Activated CD8-positive, alpha-beta memory T cell treated with anti-CD3 and anti-CD28 coated beads for 4 hours (primary cell): ENCODE measurements around the gene RPS17.
"Not testable (repeated sequence)": the region's sequence is repeated elsewhere in the genome, so short reads cannot be mapped to it uniquely, and the experiment has no call there.

Experiments
- DNase-seq, 2 donors: peaks; one replicate each; pipeline ENCODE4 v3.0.0-alpha.2; 2020; ENCODE audit warnings: low read depth in 2 of 2

RPS17 gene

DNA sequence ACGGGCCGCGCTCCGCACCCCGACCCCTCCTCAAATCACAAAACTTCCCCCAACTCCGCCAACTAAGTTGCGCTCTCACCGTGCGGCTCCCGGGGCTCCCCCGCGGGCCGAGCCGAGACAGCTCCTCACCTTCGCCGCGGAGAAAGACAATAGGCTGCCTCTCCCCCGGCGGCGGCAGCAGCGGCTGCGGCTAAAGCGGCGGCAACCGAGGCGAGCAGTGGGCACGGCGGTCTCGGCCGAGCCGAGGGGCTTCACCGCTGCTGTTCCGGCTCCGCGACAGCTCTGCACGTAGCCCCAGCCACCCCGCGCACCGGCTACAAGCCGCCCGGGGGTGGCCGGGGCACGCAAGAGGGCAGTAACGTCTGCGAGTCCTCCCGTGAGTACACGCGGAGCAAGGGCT, 26.7 kb downstream of the RPS17 start:
- DNase-seq = not testable (repeated sequence)

DNA sequence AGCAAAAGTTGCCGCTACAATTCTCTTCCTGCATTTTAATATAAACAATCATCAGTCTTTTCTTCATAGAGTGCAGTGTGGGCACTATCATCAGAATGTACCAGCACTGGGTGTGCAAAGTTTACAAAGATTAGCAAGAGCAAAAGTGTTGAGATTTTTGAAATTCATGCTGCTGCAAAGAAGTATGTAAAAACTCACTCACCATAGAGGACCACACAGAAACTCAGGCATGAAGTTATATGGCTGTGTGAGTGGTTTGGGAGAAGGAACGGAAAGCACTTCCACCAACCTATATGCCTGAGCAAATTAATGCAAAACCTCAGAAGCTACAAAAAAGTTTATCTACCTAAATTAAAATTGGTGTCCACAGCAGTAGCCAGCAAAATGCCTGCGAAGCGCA, 32.6 kb downstream of the RPS17 start:
- not testable (repeated sequence) for DNase-seq

DNA sequence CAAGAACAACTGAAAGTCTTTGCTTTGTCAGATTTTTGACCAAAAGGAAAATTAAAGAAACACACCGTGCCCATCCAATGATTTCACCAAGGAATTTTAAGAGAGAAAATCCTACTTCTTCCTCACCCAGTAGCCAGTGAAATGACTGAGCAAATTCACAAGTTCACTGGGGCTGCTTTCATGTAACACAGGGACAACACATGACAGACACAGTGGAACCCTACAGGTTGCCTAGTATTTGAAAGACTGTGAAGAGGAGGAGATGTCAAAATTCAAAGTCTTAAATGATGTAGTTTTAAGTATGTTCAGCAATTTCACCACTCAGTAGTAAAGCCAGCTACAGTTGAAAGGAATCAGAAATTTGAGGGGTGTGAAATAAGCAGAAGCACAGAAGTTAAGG, 33.2 kb downstream of the RPS17 start:
- DNase-seq = not testable (repeated sequence)

DNA sequence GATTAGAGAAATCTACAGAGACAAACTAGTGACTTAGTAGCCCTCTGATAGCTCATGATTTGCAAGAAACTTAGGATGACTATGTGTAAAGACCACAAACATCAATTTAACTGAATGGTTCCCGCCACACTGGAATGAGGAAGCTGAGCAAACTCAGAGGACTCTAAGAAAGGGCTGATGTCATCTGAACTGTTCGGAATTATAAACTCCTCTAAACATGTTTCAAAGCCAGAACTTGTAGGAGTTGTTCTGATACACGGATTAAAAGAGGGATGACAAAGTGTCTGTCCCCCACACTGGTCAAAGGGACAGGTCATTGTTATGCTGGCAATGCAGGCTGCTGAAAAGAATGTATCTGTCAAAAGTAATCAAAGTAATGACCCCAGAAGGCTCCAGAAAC, 34.4 kb downstream of the RPS17 start:
- DNase-seq = not testable (repeated sequence)

DNA sequence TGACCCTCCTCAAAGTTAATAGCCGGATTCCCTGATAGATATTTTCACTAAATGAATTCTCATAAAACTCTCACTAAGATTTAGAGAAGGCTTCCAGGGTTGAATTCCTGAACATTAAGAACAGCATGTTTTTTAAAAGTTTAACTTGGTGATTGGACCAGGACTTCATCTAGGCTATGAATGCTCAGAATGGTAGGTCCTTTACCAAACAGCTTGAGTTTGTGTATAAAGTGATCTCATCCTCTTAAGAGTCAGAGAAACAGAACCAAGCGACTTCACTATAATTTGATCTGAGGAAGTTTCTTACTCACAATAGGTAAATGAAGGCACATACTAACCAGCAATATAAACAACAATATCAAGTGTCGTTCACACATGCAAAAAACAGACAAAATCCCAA, 36.2 kb downstream of the RPS17 start:
- not testable (repeated sequence) for DNase-seq

DNA sequence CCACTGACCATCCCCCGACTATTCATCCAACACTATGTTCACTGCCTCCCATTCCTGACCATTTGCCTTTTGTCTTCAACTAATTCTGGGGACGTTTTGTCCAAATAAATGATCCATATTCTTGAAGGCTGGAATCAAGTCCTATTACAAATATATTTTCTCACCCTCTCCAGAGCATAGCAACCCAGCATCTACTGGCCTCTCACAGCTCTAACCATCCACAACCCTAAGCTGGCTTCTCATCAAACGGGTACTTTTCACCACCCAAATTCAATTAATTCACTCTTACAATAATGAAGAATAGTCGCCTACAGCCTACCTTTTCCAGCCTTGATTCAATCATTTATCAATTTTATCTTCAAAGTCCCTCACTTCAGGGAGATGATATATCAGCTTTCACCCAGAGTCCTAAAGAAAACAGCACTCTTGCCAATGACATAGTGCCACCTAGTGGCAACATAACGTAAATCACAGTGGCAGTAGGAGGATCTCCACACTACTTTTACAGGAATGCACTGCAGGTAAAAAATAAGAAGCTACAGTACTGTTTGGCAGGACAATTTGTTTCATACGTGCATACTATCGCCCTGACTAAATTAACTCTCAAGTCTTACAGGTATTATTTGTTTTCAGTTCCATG, 37.4 kb downstream of the RPS17 start:
- DNase-seq = not testable (repeated sequence)

DNA sequence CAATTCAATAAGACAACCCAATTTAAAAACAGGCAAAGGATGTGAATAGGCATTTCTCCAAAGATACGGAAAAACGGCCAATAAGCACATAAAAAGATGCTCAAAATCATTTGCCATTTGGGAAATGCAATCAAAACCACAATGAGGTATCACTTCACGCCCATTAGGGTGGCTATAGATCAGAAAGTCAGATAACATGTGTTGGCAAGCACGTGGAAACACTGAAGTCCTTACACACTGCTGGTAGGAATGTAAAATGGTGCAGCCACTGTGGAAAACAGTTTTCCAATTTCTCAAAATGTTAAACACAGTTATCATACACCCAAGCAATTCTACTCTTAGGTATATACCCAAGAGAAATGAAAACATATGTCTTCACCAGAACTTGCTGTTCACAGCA, 39.5 kb downstream of the RPS17 start:
- not testable (repeated sequence) for DNase-seq

DNA sequence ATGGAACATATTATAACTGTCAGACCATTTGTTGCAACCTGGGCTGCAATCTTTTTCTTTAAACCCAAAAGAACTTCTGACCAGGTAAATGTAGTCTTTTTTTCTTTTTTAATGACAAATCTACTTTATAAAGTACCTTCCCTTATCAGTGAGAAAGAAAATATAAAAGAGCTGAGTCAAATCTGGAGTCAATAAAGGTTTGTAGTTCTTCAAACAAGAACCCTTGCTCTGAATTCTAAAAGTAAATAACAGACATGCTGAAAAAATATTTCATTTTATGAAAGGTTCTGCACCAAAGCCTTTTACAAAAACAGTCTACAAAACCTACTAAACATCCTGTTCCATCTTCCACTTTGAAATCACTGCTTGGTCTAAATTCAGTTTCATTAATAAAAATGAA, 42.3 kb downstream of the RPS17 start:
- DNase-seq = not testable (repeated sequence)

DNA sequence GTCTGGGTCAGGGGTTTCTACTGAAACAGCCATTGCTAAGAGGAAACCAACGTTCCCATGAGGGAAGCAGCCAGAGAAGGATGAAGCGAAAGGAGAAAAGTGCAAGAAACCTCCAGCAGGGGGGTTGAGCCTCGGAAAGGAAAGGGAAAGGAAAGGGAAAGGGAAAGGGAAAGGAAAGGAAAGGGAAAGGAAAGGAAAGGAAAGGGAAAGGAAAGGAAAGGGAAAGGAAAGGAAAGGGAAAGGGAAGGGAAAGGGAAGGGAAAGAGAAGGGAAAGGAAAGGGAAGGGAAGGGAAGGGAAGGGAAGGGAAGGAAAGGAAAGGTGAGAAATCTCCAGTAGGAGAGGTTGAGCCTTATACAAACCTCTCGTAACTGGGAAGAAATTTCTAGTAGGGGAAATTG, 52.0 kb downstream of the RPS17 start:
- DNase-seq = not testable (repeated sequence)

DNA sequence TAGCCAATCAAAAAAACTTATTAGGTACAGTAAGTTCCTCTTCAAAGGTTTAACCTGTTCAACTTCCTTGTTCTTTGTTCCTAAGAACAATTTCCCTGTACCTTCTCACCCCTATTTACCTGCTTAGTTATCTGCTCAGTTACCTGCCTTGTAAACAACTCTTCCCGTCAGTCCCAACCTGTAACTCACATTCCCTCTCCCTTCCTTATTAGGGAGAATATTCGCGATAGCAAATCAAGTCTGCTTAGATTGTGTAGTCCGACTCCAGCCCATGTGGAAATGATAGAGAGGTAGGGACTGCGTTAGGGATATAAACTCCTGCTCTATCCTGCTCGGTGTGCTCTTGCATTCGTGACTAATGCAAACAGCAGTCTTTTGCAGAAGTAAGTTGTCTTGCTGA, 53.2 kb downstream of the RPS17 start:
- not testable (repeated sequence) for DNase-seq
